Adrenal gland (tissue), 12 donors: ENCODE results near the gene ZNF470. TPM values are rescaled to one million over a fixed set of nuclear protein-coding genes. Genes with fewer than 3 reads are reported as not detected.
A peak's percentile ranks its signal among the peaks of the same experiment; 100 is the strongest.

Experiments
- DNase-seq, 7 donors: peaks; one replicate each; pipeline ENCODE4 v3.0.0-alpha.2; 2019 to 2020
- H3K27ac ChIP-seq, 5 donors: fragments of 200-600 bp; sonication (generic) in 4 of 5; 1 replicate in 3 of 5; 2 replicates in 2 of 5; pipeline versions ENCODE4 v1.5.1 to v1.8.0; 2016 to 2020; ENCODE audit warnings: mild to moderate bottlenecking in 1 of 5
- H3K27me3 ChIP-seq: fragments of 200-600 bp; 2 replicates; pipeline ENCODE4 v1.8.0; 2021
- H3K36me3 ChIP-seq, 2 donors: fragments of 200-600 bp; replicated peaks in 1 of 2; 1 replicate in 1 of 2; 2 replicates in 1 of 2; pipeline versions ENCODE4 v1.5.1 to v1.8.0; 2018 to 2022
- H3K4me1 ChIP-seq, 2 donors: fragments of 200-600 bp; replicated peaks in 1 of 2; 1 replicate in 1 of 2; 2 replicates in 1 of 2; pipeline versions ENCODE4 v1.5.1 to v1.8.0; 2018 to 2021
- H3K4me3 ChIP-seq, 4 donors: fragments of 200-600 bp; sonication (generic) in 3 of 4; one replicate each; pipeline ENCODE4 v1.5.1; 2016 to 2018
- H3K9me3 ChIP-seq, 3 donors: fragments of 200-600 bp; sonication (generic) in 1 of 3; replicated peaks in 1 of 3; 1 replicate in 2 of 3; 2 replicates in 1 of 3; pipeline versions ENCODE4 v1.5.1 to v1.8.0; 2016 to 2021
- CTCF ChIP-seq, 6 experiments: fragments of 450-650 bp in 4 of 6; fragments of 200-600 bp in 2 of 6; sonication (generic) in 1 of 6; IDR thresholded peaks; 1 replicate in 5 of 6; 2 replicates in 1 of 6; pipeline versions ENCODE4 v1.5.1 to v1.8.0; 2016 to 2021; ENCODE audit warnings: antibody characterized with exemption in 6 of 6, mild to moderate bottlenecking in 2 of 6, moderate library complexity in 1 of 6
- POLR2A ChIP-seq, 2 donors: fragments of 450-650 bp; IDR thresholded peaks; one replicate each; pipeline ENCODE4 v1.6.1; 2017; ENCODE audit warnings: antibody characterized with exemption in 2 of 2, mild to moderate bottlenecking in 2 of 2, moderate library complexity in 1 of 2
- WGBS, 4 donors: extraction: QIAGEN DNeasy Blood & Tissue Kit in 2 of 4; methylation state at CpG; one replicate each; pipeline versions ENCODE4 v1.1.5 to v1.1.7; 2013 to 2017; 5-methylcytosine and 5-hydroxymethylcytosine counted together
- intact Hi-C, 2 donors: fragments of 100-400 bp; cut with DNase I; formaldehyde crosslinking; loops; one replicate each; pipeline versions ENCODE4 v1.14.1 to v1.15.0; 2022 to 2023
- polyA plus RNA-seq, 3 donors: library from polyadenylated mRNA; stranded (reverse); fragments of 200-250 nt in 2 of 3; fragments of 350-450 nt in 1 of 3; fragmentation: Illumina TruSeq in 1 of 3; extraction: RNeasy Lipid Tissue Mini Kit (QIAGEN cat#74804) in 1 of 3; gene quantifications; one replicate each; pipeline ENCODE4 v1.2.3, GENCODE V29; 2013 to 2014
- total RNA-seq, 9 donors: library from RNA; depleted of rRNA in 4 of 9; stranded (reverse); fragments of >200 nt in 4 of 9; fragments of 120-200 nt in 1 of 9; fragmentation: NEBNext Ultra II Directional in 1 of 9; extraction: Animal tissue kit (Norgen Biotek cat#: 25700) in 1 of 9; gene quantifications; one replicate each; pipeline versions ENCODE4 v1.1.0 to v1.2.4, GENCODE V29; 2013 to 2023
- donor health status: healthy with polysubstance abuse.
- donor health status: Bipolar disorder and iron deficiency.
- donor health status: DM: yes; HTN: yes; CAD: no.
- donor health status: DM: no; HTN: no; CAD: no.
- donor health status: DM: no; HTN: no; CAD: no.
- donor health status: DM: yes; HTN: yes; CAD: no.

ZNF470 gene
- total and polyA plus RNA-seq, 12 donors: 1.4 to 16.2 (median 5.6) TPM

- no peak for TF ChIP-seq CTCF (IDR thresholded peaks at IDR 0.05)
- no peak for TF ChIP-seq POLR2A (IDR thresholded peaks at IDR 0.05)
- Histone ChIP-seq H3K9me3 (no peaks in the 10 kb centered on the region), H3K36me3 (no peaks in the 10 kb centered on the region), H3K27ac (peak overlapping the region in 3 of 5 donors; percentile 43 to 49 (median 43)), H3K27me3 (no peaks in the 10 kb centered on the region), H3K4me1 (peaks cover 0 to 8% of the 10 kb centered on the region in 2 donors), H3K4me3 (peak overlapping the region; percentile 47 to 92 (median 67))
- DNase-seq: no peak
- WGBS, 4 donors: 0% methylated on average over 4 of the region's 4 CpGs
- intact Hi-C loops: no loop called here
Measured at GRCh38 chr19:56595548-56595899, 28.3 kb downstream of the ZNF470 start.

- no peak for DNase-seq
- H3K4me3 ChIP-seq: no peak overlapping the region
- H3K27me3 ChIP-seq: no peaks in the 10 kb centered on the region
- no peak overlapping the region for H3K27ac ChIP-seq
- H3K4me1 ChIP-seq: peaks cover 0 to 8% of the 10 kb centered on the region in 2 donors
- intact Hi-C loops: no loop called here
- no peaks in the 10 kb centered on the region for H3K36me3 ChIP-seq
- WGBS, 4 donors: 66 to 75% (median 72%) methylated on average over 4 of the region's 4 CpGs
- TF ChIP-seq CTCF (IDR thresholded peaks at IDR 0.05) (no peak), POLR2A (IDR thresholded peaks at IDR 0.05) (no peak)
- H3K9me3 ChIP-seq: no peaks in the 10 kb centered on the region
Measured at GRCh38 chr19:56596676-56597075, 29.4 kb downstream of the ZNF470 start.

- H3K36me3 ChIP-seq: no peaks in the 10 kb centered on the region
- no peak for TF ChIP-seq CTCF (IDR thresholded peaks at IDR 0.05)
- no peak for TF ChIP-seq POLR2A (IDR thresholded peaks at IDR 0.05)
- H3K4me3 ChIP-seq: no peak overlapping the region
- intact Hi-C loops: no loop called here
- WGBS, 4 donors: 93 to 100% (median 96%) methylated on average over 4 of the region's 4 CpGs
- H3K27ac ChIP-seq: no peak overlapping the region
- no peak for DNase-seq
- no peaks in the 10 kb centered on the region for H3K9me3 ChIP-seq
- H3K27me3 ChIP-seq: no peaks in the 10 kb centered on the region
- peaks cover 0 to 8% of the 10 kb centered on the region in 2 donors for H3K4me1 ChIP-seq
Measured at GRCh38 chr19:56597696-56598095, 30.4 kb downstream of the ZNF470 start.

DNA sequence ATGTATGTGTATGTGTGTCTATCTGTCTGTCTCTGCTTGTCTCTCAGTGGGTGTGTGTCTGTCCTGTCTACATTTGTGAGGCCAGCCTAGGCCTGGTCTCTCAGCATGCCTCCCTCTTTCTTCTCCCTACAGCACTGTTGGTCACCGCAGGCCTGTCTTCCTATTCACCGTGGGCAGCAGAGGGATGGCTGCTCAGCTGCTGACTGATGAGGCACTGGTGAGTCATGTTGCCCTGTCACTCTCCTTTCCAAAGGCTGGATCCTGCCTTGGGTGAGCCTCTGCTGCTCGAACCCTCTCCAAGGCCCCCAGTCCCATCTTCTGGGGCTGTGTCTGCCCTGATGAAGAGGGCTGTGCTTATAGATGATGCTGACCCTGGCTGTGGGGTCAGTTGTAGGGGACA is 34.1 kb downstream of the ZNF470 start:
- no peak for DNase-seq
- WGBS, 4 donors: 74 to 92% (median 77%) methylated on average over 2 to 3 of the region's 3 CpGs
- intact Hi-C loops: no loop called here
- Histone ChIP-seq H3K27me3 (no peaks in the 10 kb centered on the region), H3K4me3 (no peak overlapping the region), H3K9me3 (no peaks in the 10 kb centered on the region), H3K4me1 (peaks cover 0 to 2% of the 10 kb centered on the region in 2 donors), H3K27ac (no peak overlapping the region), H3K36me3 (no peaks in the 10 kb centered on the region)
- no peak for TF ChIP-seq CTCF (IDR thresholded peaks at IDR 0.05)
- no peak for TF ChIP-seq POLR2A (IDR thresholded peaks at IDR 0.05)
